ENCODE measurements around the gene SLC3A2.
A peak's percentile ranks its signal among the peaks of the same experiment; 100 is the strongest.
"Not testable (repeated sequence)": the region's sequence is repeated elsewhere in the genome, so short reads cannot be mapped to it uniquely, and the experiment has no call there.

SLC3A2 gene

GRCh38 chr11:62853279-62853965, 27.3 kb upstream of the SLC3A2 start:
- DNase-seq, result no peak

- no peak for DNase-seq
Observed at GRCh38 chr11:62854013-62854824, 26.5 kb upstream of the SLC3A2 start.

- no peak for DNase-seq
Observed at GRCh38 chr11:62854825-62855570, 25.7 kb upstream of the SLC3A2 start.

GRCh38 chr11:62855571-62856332, 24.9 kb upstream of the SLC3A2 start:
- DNase-seq, result peak; percentile 95

- peak; percentile 58 for DNase-seq
Observed at GRCh38 chr11:62856333-62856895, 24.3 kb upstream of the SLC3A2 start.

DNA sequence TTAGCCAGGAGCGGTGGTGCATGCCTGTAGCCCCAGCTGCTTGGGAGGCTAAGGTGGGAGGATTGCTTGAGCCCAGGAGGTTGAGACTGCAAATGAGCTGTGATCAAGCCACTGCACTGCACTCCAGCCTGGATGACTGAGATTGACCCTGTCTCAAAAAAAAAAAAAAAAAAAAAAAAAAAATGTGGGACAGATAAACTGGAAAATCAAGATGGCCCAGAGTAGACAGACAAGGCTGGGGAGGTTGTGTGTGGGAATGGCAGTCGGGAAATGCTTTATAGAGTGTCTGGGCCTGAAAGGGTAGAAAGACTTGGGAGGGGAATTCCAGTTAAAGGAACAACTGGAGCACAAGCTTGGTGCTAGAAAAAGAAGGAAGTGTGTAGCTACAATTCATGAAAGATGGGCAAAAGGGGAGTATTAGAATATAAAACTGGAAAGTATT, 23.1 kb upstream of the SLC3A2 start:
- DNase-seq, result no peak

DNA sequence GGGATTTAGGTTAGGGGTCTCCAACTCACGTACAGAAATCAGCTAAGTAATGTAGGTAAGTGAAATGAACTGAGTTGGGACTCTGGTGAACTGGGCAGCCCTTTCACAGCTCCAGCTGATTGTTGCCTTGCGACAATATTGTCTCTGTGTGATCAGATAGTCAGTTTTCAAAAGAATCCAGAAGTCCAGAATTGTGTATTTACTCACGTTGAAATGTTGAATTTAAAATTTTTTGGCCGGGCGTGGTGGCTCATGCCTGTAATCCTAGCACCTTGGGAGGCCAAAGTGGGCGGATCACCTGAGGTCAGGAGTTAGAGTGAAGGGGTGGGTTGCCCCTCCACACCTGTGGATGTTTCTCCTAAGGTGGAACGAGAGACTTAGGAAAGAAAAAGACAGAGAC, 22.5 kb upstream of the SLC3A2 start:
- DNase-seq, result no peak

DNA sequence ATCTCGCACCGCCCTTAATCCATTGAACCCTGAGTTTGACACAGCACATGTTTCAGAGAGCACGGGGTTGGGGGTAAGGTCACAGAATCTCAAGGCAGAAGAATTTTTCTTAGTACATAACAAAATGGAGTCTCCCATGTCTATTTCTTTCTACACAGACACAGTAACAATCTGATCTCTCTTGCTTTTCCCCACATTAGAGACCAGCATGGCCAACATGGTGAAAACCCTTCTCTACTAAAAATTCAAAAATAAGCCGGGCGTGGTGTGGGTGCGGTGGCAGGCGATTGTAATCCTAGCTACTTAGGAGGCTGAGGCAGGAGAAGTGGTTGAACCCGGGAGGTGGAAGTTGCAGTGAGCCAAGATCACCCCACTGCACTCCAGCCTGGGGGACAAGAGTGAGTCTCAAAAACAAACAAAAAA, 21.4 kb upstream of the SLC3A2 start:
- DNase-seq, result not testable (repeated sequence)

DNA sequence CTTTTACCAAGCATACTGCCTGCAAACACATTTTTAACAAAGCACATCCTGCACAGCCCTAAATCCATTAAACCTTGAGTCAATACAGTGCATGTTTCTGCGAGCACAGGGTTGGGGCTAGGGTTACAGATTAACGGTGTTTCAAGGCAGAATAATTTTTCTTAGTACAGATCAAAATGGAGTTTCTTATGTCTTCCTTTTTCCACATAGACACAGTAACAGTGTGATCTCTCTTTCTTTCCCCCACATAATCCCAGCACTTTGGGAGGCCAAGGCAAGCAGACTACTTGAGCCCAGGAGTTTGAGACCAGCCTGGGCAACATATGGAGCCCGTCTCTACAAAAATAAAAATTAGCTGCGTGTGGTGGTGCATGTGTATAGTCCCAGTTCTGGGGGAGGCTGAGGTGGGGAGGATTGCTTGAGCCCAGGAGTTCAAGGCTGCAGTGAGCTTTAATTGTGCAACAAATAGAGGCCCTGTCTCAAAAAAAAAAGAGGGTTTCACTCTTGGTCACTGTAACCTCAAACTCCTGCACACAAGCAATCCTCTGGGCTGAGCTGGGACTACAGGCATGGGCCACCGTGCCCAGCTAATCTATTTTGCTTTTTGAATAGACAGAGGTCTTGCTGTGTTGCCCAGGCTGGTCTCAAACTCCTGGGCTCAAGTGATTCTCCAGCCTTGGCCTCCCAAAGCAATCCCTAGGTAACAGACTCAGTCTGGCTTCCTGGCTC, 19.7 kb upstream of the SLC3A2 start:
- DNase-seq, result no peak

DNA sequence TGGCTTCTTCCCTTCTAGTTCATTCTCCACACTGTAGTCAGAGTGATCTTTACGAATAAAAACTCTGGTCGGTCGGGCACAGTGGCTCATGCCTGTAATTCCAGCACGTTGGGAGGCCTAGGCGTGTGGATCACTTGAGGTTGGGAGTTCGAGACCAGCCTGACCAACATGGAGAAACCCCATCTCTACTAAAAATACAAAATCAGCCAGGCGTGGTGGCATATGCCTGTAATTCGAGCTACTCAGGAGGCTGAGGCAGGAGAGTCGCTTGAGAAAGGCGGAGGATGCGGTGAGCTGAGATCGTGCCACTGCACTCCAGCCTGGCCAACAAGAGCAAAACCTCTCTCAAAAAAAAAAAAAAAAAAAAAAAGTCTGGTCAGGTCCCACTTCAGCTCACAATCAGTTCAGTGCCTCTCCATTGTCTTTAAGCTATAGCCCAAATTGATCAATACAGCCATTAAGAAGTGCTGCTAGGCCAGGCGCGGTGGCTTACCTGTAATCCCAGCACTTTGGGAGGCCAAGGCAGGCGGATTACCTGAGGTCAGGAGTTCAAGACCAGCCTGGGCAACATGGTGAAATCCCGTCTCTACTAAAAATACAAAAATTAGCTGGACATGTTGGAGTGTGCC, 19.0 kb upstream of the SLC3A2 start:
- DNase-seq, result not testable (repeated sequence)

DNA sequence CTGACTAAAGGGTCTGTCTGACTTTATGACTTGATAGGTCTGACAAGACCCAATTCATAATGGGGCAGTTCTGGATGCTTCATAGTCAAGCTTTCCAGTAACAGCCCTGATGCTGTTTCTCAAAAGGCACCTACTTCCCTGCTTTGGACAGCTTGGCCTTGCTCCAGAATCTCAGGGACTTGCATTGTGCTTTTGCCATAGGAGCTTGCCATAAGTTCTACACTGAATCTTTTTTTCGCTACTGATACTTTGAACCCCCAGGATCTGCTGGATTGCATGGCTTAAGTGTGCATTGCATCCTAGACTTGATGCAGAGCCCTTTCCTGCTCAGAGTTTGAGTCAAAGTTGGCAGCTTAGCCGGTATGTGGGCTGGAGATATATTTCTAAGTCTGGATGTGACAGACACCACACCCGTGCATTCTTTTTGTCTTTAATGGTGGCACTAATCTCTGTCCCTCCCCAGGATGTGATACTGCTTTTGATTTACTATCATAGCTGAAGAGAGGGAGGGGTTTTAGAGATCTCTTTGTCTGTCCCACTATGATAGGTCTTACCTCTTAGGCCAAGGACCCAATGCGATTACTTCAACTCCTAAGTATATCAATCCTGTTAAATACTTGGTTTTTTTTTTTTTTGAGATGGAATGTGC, 16.9 kb upstream of the SLC3A2 start:
- no peak for DNase-seq

DNA sequence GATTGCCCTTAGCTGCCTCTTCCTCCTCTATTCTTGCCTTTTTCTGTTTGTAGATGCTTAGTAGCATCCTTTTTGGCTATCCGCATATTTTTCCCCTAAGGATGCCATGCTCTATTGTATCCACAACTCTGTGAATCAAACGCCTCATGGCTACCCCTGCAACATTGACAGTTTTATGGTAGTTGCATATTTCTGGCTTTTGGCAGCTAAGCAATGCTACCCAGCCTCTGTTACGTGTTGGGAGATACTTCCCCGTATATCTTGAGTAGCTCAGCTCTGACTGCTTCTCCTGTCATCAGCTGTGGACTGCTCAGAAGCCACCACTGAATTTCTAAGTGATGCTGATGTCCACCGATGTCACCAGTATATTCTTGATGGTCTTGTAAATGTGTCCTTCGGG, 15.1 kb upstream of the SLC3A2 start:
- DNase-seq, result no peak

GRCh38 chr11:62874851-62875250, 5.8 kb upstream of the SLC3A2 start:
- no peak for DNase-seq

DNA sequence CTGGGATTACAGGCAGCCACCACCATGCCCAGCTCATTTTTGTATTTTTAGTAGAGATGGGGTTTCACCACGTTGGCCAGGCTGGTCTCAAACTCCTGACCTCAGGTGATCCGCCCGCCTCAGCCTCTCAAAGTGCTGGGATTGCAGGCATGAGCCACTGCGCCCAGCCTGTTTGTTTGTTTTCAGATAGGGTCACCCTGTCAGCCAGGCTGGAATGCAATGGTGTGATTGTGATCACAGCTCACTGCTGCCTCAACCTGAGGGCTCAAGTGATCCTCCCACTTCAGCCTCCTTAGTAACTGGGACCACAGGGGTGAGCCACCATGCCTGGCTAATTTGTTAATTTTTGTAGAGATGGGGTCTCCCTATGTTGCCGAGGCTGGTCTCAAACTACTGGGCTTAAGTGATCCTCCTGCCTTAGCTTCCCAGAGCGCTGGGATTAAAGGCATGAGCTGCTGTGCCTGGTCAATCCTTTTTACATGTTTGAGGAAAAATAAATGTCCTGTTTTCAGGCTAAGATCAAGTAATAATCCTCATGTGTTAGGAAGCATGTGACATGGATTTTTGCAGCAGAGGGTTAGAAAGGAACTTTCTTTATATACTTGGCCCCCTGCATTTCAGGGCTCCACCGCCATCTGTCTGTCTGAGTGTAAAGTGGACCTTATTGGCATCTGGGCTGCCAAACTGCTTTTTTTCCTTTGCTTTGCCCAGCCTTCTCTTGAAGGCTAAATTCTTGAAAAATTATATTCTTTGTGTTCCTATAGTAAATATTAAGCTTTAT, 4.8 kb upstream of the SLC3A2 start:
- no peak for DNase-seq

DNA sequence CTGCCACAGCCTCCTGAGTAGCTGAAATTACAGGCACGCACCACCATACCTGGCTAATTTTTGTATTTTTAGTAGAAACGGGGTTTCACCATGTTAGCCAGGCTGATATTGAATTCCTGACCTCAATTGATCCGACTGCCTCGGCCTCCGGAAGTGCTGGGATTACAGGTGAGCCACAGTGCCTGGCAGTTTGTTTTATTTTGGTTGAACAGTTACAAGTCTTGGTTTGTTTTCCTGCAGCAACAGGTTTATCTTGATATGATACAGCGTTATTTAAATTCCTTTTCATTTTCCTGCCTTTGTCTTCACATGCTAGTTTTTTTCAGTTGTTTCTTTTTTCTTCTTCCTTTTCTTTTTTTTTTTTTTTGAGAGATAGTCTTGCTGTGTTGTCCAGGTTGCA, 4.0 kb upstream of the SLC3A2 start:
- DNase-seq, result no peak

- no peak for DNase-seq
Observed at GRCh38 chr11:62879235-62879978, 1.3 kb upstream of the SLC3A2 start.

GRCh38 chr11:62880231-62880802, 379 bp upstream of the SLC3A2 start:
- DNase-seq, result no peak

DNA sequence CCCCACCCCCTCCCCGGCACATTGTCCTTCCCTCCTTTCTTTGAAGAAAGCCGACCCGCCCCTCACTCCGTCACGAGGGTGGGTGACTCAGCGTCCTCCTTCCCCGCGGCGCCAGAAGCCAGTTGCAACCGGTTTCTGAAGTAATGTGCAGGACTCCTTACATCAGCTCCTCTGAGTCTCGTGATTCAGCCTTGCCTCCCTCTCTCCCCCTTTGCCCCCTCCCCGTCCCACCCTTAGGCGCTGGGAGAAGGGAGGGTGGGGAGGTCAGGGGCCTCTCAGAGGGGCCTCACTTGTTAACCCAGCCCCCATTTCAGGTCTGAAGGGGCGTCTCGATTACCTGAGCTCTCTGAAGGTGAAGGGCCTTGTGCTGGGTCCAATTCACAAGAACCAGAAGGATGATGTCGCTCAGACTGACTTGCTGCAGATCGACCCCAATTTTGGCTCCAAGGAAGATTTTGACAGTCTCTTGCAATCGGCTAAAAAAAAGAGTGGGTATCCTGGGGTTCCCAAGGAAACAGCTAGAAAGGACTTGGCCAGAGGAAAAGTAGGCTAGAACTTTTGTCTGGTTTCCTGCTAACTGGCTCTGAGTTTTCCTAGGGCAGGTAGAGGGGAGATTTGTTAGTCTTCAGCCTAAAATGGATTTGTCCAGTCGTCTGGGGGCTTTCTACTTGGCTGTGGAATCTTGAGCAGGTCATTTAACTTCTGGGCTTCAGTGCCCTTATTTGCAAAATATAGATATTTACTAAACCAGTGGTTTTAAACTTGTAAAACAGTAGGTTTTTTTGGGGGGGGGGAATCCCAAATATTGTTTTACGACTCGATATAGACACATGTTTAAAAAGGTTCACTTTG, 1.1 kb downstream of the SLC3A2 start:
- peak; percentile 91 for DNase-seq
